Stimulated activated naive B cell treated with anti-CD40 and anti-IgM and Interleukin-4, amounts not matched to agents 10 μg/mL and 1 μg/mL and 100 μg/mL, for 72 hours (primary cell): Measurements from ENCODE around the gene CD247.

Experiments
- ATAC-seq, 2 donors: fragments of 150-1000 bp; cut with Tn5 transposase; replicated peaks; 2 replicates each; pipeline ENCODE4 v1.10.0; 2021; ENCODE audit warnings: moderate library complexity in 1 of 2
- DNase-seq: peaks from one replicate; pipeline ENCODE4 v3.0.0; 2021
- H3K27ac Mint-ChIP-seq: one replicate; pipeline ENCODE4 v1.8.0; 2022; ENCODE audit warnings: mild to moderate bottlenecking, mixed read lengths
- H3K27me3 Mint-ChIP-seq, 2 donors: one replicate each; pipeline ENCODE4 v1.8.0; 2022; ENCODE audit warnings: mixed read lengths in 2 of 2
- H3K36me3 Mint-ChIP-seq, 2 donors: one replicate each; pipeline ENCODE4 v1.8.0; 2022; ENCODE audit warnings: mixed read lengths in 2 of 2, mild to moderate bottlenecking in 1 of 2
- H3K4me1 Mint-ChIP-seq, 2 donors: one replicate each; pipeline ENCODE4 v1.8.0; 2022; ENCODE audit warnings: mixed read lengths in 2 of 2, mild to moderate bottlenecking in 1 of 2
- H3K4me3 Mint-ChIP-seq, 2 donors: one replicate each; pipeline ENCODE4 v1.8.0; 2022; ENCODE audit warnings: mild to moderate bottlenecking in 2 of 2, mixed read lengths in 2 of 2, moderate library complexity in 1 of 2
- H3K9me3 Mint-ChIP-seq, 2 donors: one replicate each; pipeline ENCODE4 v1.8.0; 2022; ENCODE audit warnings: mixed read lengths in 2 of 2, mild to moderate bottlenecking in 1 of 2

Gene CD247

GRCh38 chr1:167479331-167479979 is 38.9 kb downstream of the CD247 start:
- no peak overlapping the region for H3K4me3 Mint-ChIP-seq
- H3K27me3 Mint-ChIP-seq: peaks cover 18% of the 10 kb centered on the region in 2 donors
- ATAC-seq (no peak), DNase-seq (no peak)
- no peaks in the 10 kb centered on the region for H3K36me3 Mint-ChIP-seq
- H3K4me1 Mint-ChIP-seq: no peaks in the 10 kb centered on the region
- H3K27ac Mint-ChIP-seq: no peak overlapping the region
- H3K9me3 Mint-ChIP-seq: peaks cover 0 to 2% of the 10 kb centered on the region in 2 donors

GRCh38 chr1:167477986-167478385 is 40.3 kb downstream of the CD247 start:
- Mint-ChIP-seq H3K4me1 (no peaks in the 10 kb centered on the region), H3K9me3 (peaks cover 0 to 2% of the 10 kb centered on the region in 2 donors), H3K27me3 (peaks cover 17 to 18% of the 10 kb centered on the region in 2 donors), H3K4me3 (no peak overlapping the region), H3K36me3 (no peaks in the 10 kb centered on the region), H3K27ac (peak overlapping the region; percentile 51)
- ATAC-seq (no peak), DNase-seq (no peak)

GRCh38 chr1:167476061-167476460 is 42.3 kb downstream of the CD247 start:
- Mint-ChIP-seq H3K27ac (no peak overlapping the region), H3K9me3 (peaks cover 0 to 2% of the 10 kb centered on the region in 2 donors), H3K4me3 (no peak overlapping the region), H3K4me1 (no peaks in the 10 kb centered on the region), H3K36me3 (no peaks in the 10 kb centered on the region), H3K27me3 (peaks cover 17 to 18% of the 10 kb centered on the region in 2 donors)
- ATAC-seq (no peak), DNase-seq (no peak)

GRCh38 chr1:167474191-167474641 is 44.1 kb downstream of the CD247 start:
- Mint-ChIP-seq H3K27me3 (peaks cover 17 to 18% of the 10 kb centered on the region in 2 donors), H3K4me1 (no peaks in the 10 kb centered on the region)
- no peak for DNase-seq

GRCh38 chr1:167473761-167474160 is 44.6 kb downstream of the CD247 start:
- peaks cover 17 to 18% of the 10 kb centered on the region in 2 donors for H3K27me3 Mint-ChIP-seq
- H3K27ac Mint-ChIP-seq: no peak overlapping the region
- ATAC-seq (no peak), DNase-seq (no peak)
- no peaks in the 10 kb centered on the region for H3K36me3 Mint-ChIP-seq
- peaks cover 0 to 2% of the 10 kb centered on the region in 2 donors for H3K9me3 Mint-ChIP-seq
- no peaks in the 10 kb centered on the region for H3K4me1 Mint-ChIP-seq
- no peak overlapping the region for H3K4me3 Mint-ChIP-seq

More at GRCh38 chr1:167474191-167474641, 44.1 kb downstream of the CD247 start:
- ATAC-seq: no peak
- H3K4me3 Mint-ChIP-seq: no peak overlapping the region
- H3K36me3 Mint-ChIP-seq: no peaks in the 10 kb centered on the region
- no peak overlapping the region for H3K27ac Mint-ChIP-seq
- peaks cover 0 to 2% of the 10 kb centered on the region in 2 donors for H3K9me3 Mint-ChIP-seq

GRCh38 chr1:167472752-167473521 is 45.4 kb downstream of the CD247 start:
- Mint-ChIP-seq H3K27ac (peak overlapping the region; percentile 25), H3K9me3 (peaks cover 0 to 2% of the 10 kb centered on the region in 2 donors), H3K27me3 (peaks cover 17 to 18% of the 10 kb centered on the region in 2 donors), H3K36me3 (no peaks in the 10 kb centered on the region), H3K4me3 (no peak overlapping the region), H3K4me1 (no peaks in the 10 kb centered on the region)
- DNase-seq: no peak
- ATAC-seq: no peak

- DNase-seq (no peak), ATAC-seq (no peak)
- Mint-ChIP-seq H3K4me3 (no peak overlapping the region), H3K27me3 (peaks cover 10% of the 10 kb centered on the region in 2 donors), H3K36me3 (no peaks in the 10 kb centered on the region), H3K9me3 (peaks cover 0 to 2% of the 10 kb centered on the region in 2 donors), H3K27ac (no peak overlapping the region), H3K4me1 (no peaks in the 10 kb centered on the region)
These were observed 46.8 kb downstream of the CD247 start for GRCh38 chr1:167471568-167471967.

- DNase-seq (no peak), ATAC-seq (no peak)
- H3K9me3 Mint-ChIP-seq: no peaks in the 10 kb centered on the region
- peaks cover 6 to 9% of the 10 kb centered on the region in 2 donors for H3K27me3 Mint-ChIP-seq
- no peaks in the 10 kb centered on the region for H3K36me3 Mint-ChIP-seq
- peaks cover 0 to 2% of the 10 kb centered on the region in 2 donors for H3K4me1 Mint-ChIP-seq
- H3K4me3 Mint-ChIP-seq: no peak overlapping the region
- no peak overlapping the region for H3K27ac Mint-ChIP-seq
These were observed 48.9 kb downstream of the CD247 start for GRCh38 chr1:167469280-167469965.

GRCh38 chr1:167467752-167468151 is 50.6 kb downstream of the CD247 start:
- Mint-ChIP-seq H3K9me3 (no peaks in the 10 kb centered on the region), H3K36me3 (no peaks in the 10 kb centered on the region), H3K4me1 (peaks cover 0 to 2% of the 10 kb centered on the region in 2 donors), H3K27ac (no peak overlapping the region), H3K4me3 (no peak overlapping the region), H3K27me3 (peaks cover 2 to 3% of the 10 kb centered on the region in 2 donors)
- ATAC-seq (no peak), DNase-seq (no peak)

GRCh38 chr1:167467126-167467710 is 51.1 kb downstream of the CD247 start:
- Mint-ChIP-seq H3K4me3 (no peak overlapping the region), H3K27ac (no peak overlapping the region), H3K36me3 (no peaks in the 10 kb centered on the region), H3K27me3 (peaks cover 5% of the 10 kb centered on the region in 2 donors), H3K9me3 (no peaks in the 10 kb centered on the region), H3K4me1 (peaks cover 0 to 2% of the 10 kb centered on the region in 2 donors)
- DNase-seq (no peak), ATAC-seq (no peak)

GRCh38 chr1:167465743-167466142 is 52.6 kb downstream of the CD247 start:
- Mint-ChIP-seq H3K36me3 (no peaks in the 10 kb centered on the region), H3K4me3 (no peak overlapping the region), H3K27me3 (peaks cover 5% of the 10 kb centered on the region in 2 donors), H3K27ac (no peak overlapping the region), H3K9me3 (no peaks in the 10 kb centered on the region), H3K4me1 (peaks cover 0 to 2% of the 10 kb centered on the region in 2 donors)
- ATAC-seq (no peak), DNase-seq (no peak)

- no peak for DNase-seq
- no peaks in the 10 kb centered on the region for H3K9me3 Mint-ChIP-seq
- ATAC-seq: no peak
- peaks cover 0 to 2% of the 10 kb centered on the region in 2 donors for H3K4me1 Mint-ChIP-seq
- H3K36me3 Mint-ChIP-seq: no peaks in the 10 kb centered on the region
- no peak overlapping the region for H3K4me3 Mint-ChIP-seq
- peaks cover 5% of the 10 kb centered on the region in 2 donors for H3K27me3 Mint-ChIP-seq
- H3K27ac Mint-ChIP-seq: no peak overlapping the region
These were observed 53.3 kb downstream of the CD247 start for GRCh38 chr1:167465018-167465417.

- Mint-ChIP-seq H3K36me3 (no peaks in the 10 kb centered on the region), H3K27me3 (peaks cover 5% of the 10 kb centered on the region in 2 donors)
These were observed 54.3 kb downstream of the CD247 start for GRCh38 chr1:167463875-167464575.

More at GRCh38 chr1:167463875-167464575, 54.3 kb downstream of the CD247 start:
- no peak for DNase-seq
- H3K9me3 Mint-ChIP-seq: no peaks in the 10 kb centered on the region
- H3K4me1 Mint-ChIP-seq: peaks cover 0 to 2% of the 10 kb centered on the region in 2 donors
- no peak overlapping the region for H3K4me3 Mint-ChIP-seq
- ATAC-seq: no peak
- no peak overlapping the region for H3K27ac Mint-ChIP-seq
